Lower lobe of right lung (tissue), 2 donors: ENCODE data around the gene HOXB6. TPM values are rescaled to one million over a fixed set of nuclear protein-coding genes. Genes with fewer than 3 reads are reported as not detected.

ENCODE experiments used
- ATAC-seq, 2 donors: fragments of 200-7000 bp; cut with Tn5 transposase; one replicate each; pipeline ENCODE4 v1.9.1; 2020 to 2022; ENCODE audit warnings: mild to moderate bottlenecking in 2 of 2, moderate library complexity in 2 of 2
- DNase-seq: peaks from one replicate; pipeline ENCODE4 v3.0.0-alpha.2; 2020
- H3K27ac ChIP-seq: fragments of 200-600 bp; one replicate; pipeline ENCODE4 v1.8.0; 2022
- H3K27me3 ChIP-seq: fragments of 200-600 bp; one replicate; pipeline ENCODE4 v1.8.0; 2022; ENCODE audit warnings: low read depth
- H3K36me3 ChIP-seq: fragments of 200-600 bp; one replicate; pipeline ENCODE4 v1.8.0; 2022; ENCODE audit warnings: mild to moderate bottlenecking
- H3K4me1 ChIP-seq: fragments of 200-600 bp; one replicate; pipeline ENCODE4 v1.8.0; 2022
- H3K4me3 ChIP-seq: fragments of 200-600 bp; one replicate; pipeline ENCODE4 v1.8.0; 2022; ENCODE audit warnings: mild to moderate bottlenecking
- H3K9me3 ChIP-seq: fragments of 200-600 bp; one replicate; pipeline ENCODE4 v1.8.0; 2022
- CTCF ChIP-seq: fragments of 200-600 bp; IDR thresholded peaks from one replicate; pipeline ENCODE4 v1.8.0; 2022; ENCODE audit warnings: antibody characterized with exemption, mild to moderate bottlenecking
- intact Hi-C: fragments of 100-400 bp; cut with DNase I; formaldehyde crosslinking; loops from one replicate; pipeline ENCODE4 v1.11.0; 2022
- total RNA-seq: library from RNA; stranded (reverse); fragmentation: NEBNext Ultra II Directional; extraction: Animal tissue kit (Norgen Biotek cat#: 25700); gene quantifications from one replicate; pipeline ENCODE4 v1.2.1, GENCODE V29; 2021
- donor health status: DM: no; HTN: yes; CAD: no; lungs with severe emphysema.

HOXB6 gene
- total RNA-seq, 1 donor from 2014 or later, result 4.4 TPM

GRCh38 chr17:48561884-48562810 is 42.6 kb downstream of the HOXB6 start:
- no peak for ATAC-seq
- peaks cover 43% of the 10 kb centered on the region for H3K4me1 ChIP-seq
- intact Hi-C loops, result no loop called here
- H3K4me3 ChIP-seq, result no peak overlapping the region
- H3K27me3 ChIP-seq, result peaks cover 39% of the 10 kb centered on the region
- DNase-seq, result no peak
- peak; percentile 7 for TF ChIP-seq CTCF
- H3K36me3 ChIP-seq, result no peaks in the 10 kb centered on the region
- H3K27ac ChIP-seq, result peak overlapping the region; percentile 11
- no peaks in the 10 kb centered on the region for H3K9me3 ChIP-seq

- intact Hi-C loops, result no loop called here
- H3K36me3 ChIP-seq, result no peaks in the 10 kb centered on the region
- H3K27ac ChIP-seq, result peak overlapping the region; percentile 68
- H3K4me1 ChIP-seq, result peaks cover 25% of the 10 kb centered on the region
- DNase-seq (no peak), ATAC-seq (no peak)
- H3K4me3 ChIP-seq, result peak overlapping the region; percentile 4
- H3K9me3 ChIP-seq, result no peaks in the 10 kb centered on the region
- peaks cover 33% of the 10 kb centered on the region for H3K27me3 ChIP-seq
- no peak for TF ChIP-seq CTCF
Measured at GRCh38 chr17:48559840-48560817, 44.7 kb downstream of the HOXB6 start.

GRCh38 chr17:48559122-48559839 is 45.5 kb downstream of the HOXB6 start:
- no peak for TF ChIP-seq CTCF
- H3K27me3 ChIP-seq, result peaks cover 34% of the 10 kb centered on the region
- peak overlapping the region; percentile 4 for H3K4me3 ChIP-seq
- DNase-seq (no peak), ATAC-seq (no peak)
- peak overlapping the region; percentile 68 for H3K27ac ChIP-seq
- no peaks in the 10 kb centered on the region for H3K36me3 ChIP-seq
- peaks cover 23% of the 10 kb centered on the region for H3K4me1 ChIP-seq
- intact Hi-C loops, result no loop called here
- H3K9me3 ChIP-seq, result no peaks in the 10 kb centered on the region

GRCh38 chr17:48558831-48559121 is 46.0 kb downstream of the HOXB6 start:
- no peak for TF ChIP-seq CTCF
- H3K36me3 ChIP-seq, result no peaks in the 10 kb centered on the region
- H3K27me3 ChIP-seq, result peaks cover 34% of the 10 kb centered on the region
- H3K27ac ChIP-seq, result peak overlapping the region; percentile 60
- peak overlapping the region; percentile 36 for H3K4me3 ChIP-seq
- peaks cover 23% of the 10 kb centered on the region for H3K4me1 ChIP-seq
- H3K9me3 ChIP-seq, result no peaks in the 10 kb centered on the region
- DNase-seq (no peak), ATAC-seq (no peak)
- intact Hi-C loops, result no loop called here
